ENCODE data around the gene IL7R.
A peak's percentile ranks its signal among the peaks of the same experiment; 100 is the strongest.
"Not testable (repeated sequence)": the region's sequence is repeated elsewhere in the genome, so short reads cannot be mapped to it uniquely, and the experiment has no call there.

Gene IL7R

GRCh38 chr5:35842856-35843255 is 13.8 kb upstream of the IL7R start:
- DNase-seq, result no peak

DNA sequence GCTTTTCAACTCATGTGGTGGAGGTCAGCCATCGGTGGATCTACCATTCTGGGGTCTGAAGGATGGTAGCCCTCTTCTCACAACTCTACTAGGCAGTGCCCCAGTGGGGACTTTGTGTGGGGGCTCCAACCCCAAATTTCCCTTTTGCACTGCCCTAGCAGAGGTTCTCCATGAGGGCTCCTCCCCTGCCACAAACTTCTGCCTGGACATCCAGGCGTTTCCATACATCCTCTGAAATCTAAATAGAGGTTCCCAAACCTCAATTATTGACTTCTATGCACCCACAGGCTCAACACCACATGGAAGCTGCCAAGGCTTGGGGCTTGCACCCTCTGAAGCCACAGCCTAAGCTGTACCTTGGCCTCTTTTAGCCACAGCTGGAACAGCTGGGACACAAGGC is 11.2 kb upstream of the IL7R start:
- not testable (repeated sequence) for DNase-seq

DNA sequence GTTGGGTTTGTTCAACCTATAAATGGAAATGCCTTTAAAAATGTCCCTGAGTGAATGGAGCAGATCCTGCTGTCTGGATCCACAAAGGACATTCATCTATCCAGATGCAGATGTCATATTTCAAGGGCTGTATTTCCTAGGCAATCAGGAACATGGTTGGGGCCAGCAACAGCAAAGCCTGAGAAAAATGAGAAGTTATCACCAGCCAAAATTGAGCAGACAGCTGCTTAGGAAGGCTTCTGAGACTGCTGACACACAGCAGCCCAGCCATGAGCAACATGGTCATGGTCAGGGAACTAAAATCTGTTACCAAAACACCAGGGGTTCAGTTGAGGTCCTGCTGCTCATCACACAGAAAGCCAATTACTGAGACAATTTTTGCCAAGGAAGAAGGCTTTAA is 9.2 kb upstream of the IL7R start:
- DNase-seq, result no peak

GRCh38 chr5:35847961-35848360 is 8.7 kb upstream of the IL7R start:
- no peak for DNase-seq

GRCh38 chr5:35849860-35850259 is 6.8 kb upstream of the IL7R start:
- DNase-seq, result no peak

DNA sequence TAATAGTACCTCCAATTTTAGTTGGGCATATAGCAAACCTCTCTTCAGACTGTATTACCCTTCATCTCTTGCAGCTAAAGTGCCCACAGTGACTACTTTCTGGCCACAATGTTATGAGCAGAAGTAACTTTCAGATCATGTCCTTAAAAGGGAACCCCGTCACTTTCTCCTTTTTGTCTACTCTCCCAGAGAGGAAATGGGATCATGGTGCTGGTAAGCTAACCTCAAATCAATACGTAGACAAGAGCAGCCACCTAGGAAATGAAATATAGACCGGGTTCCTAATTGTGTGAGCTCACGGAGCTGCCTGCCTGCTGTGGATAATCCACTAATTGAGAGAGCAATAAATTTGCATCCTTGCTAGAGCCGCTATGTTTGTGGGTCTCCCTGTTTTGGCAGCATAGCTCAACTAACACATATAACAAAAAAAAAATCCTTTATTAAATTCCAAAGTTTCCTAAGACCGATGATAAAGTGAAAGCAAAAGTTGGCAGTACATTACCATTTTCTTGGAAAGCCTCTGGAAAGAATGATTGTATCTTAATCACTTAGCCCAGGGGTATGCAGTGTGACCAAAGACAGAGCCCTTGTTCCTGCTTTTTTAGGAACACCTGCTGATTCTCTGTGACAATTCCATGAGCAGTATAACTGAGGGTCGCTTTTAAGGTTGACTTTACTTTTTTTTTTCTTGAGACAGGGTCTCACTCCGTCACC is 5.6 kb upstream of the IL7R start:
- no peak for DNase-seq

GRCh38 chr5:35852084-35852734 is 4.5 kb upstream of the IL7R start:
- DNase-seq, result peak; percentile 66

GRCh38 chr5:35852773-35853172 is 3.9 kb upstream of the IL7R start:
- no peak for DNase-seq

DNA sequence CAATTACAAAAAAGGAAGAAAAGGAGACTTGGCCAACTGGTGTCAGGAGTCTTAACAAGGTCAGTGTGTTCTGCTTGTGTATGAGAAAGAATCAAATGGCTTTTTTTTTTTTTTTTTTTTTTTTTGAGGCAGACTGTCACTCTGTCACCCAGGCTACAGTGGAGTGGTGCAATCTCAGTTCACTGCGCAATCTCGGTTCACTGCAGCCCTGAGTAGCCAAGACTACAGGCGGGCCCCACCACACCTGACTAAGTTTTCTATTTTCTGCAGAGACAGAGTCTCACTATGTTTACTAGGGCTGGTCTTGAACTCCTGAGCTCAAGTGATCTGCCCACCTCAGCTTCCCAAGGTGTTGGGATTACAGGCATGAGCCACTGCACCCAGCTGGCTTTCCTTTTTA is 3.1 kb upstream of the IL7R start:
- no peak for DNase-seq

DNA sequence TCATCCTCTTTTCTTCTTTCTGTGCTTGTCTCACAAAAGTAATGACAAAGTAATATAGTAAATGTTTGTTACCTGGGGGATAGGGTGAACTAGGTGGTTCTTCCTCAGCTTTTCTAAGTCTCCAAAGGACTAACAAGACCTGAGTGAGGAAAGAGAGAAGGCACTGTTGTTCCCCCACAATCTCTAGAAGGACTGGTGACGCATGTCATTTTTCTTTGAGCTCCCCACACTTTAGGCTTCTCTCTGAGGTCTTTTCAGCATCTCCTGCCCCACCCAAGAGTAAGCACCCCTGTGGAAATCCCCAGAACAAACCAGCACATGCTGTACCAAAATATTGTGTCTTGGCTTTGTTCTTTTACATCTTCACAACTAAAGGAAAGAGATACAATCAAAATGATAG is 2.4 kb upstream of the IL7R start:
- DNase-seq, result no peak

DNA sequence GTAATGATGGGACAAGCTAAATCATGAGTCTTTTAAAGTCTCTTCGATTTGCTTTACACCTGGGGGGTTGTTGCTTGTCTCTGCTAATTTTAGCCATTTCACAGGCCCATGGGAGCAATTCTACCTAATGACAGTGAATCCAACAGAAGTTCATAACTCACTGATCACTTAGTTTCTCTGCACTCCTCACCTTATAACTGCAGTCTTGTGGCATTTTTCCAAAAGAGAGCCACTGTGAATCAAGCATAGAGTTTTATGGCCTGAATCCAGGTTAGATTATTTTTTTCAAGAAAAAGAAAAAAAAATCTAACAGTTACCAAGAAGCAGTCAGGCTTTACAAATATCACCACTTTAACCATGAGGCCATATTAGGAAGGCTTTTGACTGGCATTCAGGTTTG is 1.5 kb upstream of the IL7R start:
- no peak for DNase-seq

DNA sequence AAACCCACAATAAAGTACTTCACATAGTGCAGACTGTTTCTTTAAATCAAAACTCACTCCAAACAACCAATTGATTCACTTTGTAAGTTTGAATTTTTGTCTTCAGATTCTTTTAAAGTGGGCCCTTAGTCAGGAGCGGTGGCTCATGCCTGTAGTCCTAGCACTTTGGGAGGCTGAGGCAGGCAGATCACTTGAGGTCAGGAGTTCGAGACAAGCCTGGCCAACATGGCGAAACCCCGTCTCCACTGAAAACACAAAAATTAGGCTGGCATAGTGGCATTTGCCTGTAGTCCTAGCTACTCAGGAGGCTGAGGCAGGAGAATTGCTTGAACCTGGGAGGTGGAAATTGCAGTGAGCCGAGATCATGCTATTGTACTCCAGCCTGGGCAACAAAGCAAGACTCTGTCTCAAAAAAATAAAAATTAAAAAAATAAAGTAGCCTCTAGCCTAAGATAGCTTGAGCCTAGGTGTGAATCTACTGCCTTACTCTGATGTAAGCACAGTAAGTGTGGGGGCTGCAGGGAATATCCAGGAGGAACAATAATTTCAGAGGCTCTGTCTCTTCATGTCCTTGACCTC is 416 bp upstream of the IL7R start:
- not testable (repeated sequence) for DNase-seq

GRCh38 chr5:35857606-35858205 is 1.0 kb downstream of the IL7R start:
- DNase-seq, result no peak

- DNase-seq, result no peak
Measured at GRCh38 chr5:35859101-35859661, 2.5 kb downstream of the IL7R start.

DNA sequence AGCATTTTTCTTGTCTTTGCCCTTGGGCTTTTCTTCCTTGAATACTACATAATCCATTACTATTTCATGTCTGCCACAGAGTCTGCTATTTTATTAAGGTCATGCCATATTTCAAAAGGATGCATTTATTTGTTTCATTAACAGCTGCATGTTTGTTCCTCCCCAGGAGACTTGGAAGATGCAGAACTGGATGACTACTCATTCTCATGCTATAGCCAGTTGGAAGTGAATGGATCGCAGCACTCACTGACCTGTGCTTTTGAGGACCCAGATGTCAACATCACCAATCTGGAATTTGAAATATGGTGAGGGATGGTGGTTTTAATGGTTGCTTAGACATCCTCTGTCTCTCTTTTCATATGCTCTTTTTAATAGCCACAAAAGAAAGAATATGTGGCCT is 4.0 kb downstream of the IL7R start:
- DNase-seq, result no peak

DNA sequence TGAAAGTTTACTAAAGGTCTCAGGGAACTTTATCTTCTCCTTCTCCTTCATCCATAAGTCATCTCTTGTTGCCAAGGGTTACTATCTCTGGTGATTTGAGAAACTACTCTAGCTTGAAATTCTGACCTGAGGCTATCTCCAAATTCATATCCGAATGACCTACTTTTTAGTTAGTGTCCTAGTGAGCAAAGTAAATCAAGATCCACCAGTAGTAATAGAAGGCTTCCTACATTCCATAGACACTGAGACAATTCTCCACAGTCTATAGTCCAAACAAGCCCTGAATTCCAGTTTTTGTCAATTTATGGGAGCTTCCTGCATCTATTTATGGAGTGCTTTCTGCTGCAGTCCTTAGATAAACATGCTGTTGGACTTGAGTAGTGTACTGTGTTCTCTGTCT is 5.0 kb downstream of the IL7R start:
- no peak for DNase-seq

DNA sequence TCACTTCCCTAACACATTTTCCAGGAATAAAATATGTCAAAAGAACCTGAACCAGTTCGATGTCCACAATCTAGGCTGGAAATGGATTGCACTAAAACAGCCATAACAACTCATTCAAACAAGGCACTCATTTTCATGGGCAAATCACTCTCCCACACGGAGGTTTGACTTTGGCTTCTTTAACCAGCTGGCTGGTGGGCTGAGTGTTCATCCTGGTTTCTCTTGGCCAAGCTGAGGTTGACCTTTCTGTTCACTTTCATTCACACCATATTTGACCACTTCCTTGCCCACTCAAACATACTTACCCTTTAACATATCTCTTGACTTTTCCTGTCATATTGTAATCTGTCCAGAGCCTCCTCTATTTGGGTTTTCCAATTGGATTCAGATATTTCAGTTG is 5.4 kb downstream of the IL7R start:
- DNase-seq, result no peak

- DNase-seq, result no peak
Measured at GRCh38 chr5:35863159-35863558, 6.5 kb downstream of the IL7R start.

DNA sequence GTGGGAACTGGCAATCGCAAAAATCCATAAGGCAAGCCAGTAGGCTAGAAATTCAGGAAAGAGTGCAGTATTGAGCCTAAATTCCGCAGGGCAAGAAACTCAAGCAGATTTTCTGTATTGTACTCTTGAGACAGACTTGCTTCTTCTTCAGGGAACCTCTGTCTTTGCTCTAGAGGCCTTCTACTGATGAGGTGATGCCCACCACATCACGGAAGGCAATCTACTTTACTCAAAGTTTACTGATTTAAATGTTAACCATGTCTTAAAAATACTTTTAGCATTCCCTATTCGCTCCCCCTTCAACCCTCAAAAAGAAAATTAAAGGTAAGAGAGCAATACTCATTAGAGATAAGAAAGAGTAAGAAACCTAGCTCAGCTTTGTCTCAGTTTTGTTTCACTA is 11.3 kb downstream of the IL7R start:
- no peak for DNase-seq

DNA sequence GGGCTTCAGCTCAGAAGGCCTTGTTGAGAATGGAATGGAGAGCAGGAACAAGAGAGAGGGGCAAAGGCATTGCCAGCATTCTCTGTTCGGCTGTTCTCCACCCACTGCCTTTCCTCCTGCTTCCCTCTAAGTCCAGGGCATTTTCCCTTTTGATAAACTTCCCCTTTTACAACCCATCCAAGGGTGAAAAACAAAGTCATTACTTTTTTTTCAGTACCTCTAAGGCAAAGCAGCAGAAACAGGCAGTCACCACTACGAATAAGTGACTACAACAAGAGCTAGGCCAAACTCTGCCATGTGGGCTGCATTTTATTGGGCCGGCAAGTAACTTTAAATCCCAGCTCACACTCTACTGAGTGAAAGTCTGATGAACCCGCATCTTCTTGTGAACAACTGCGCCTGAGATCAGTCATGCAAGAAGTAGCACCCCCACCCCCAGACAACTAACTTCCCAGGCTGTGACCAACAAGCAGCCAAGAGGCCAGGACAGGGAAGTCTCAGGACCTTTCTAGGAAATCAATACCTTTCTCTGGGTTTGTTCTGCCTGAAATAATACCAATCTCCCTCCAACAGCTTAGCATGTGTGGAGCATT is 13.1 kb downstream of the IL7R start:
- DNase-seq, result no peak

- no peak for DNase-seq
Measured at GRCh38 chr5:35870605-35871004, 13.9 kb downstream of the IL7R start.

DNA sequence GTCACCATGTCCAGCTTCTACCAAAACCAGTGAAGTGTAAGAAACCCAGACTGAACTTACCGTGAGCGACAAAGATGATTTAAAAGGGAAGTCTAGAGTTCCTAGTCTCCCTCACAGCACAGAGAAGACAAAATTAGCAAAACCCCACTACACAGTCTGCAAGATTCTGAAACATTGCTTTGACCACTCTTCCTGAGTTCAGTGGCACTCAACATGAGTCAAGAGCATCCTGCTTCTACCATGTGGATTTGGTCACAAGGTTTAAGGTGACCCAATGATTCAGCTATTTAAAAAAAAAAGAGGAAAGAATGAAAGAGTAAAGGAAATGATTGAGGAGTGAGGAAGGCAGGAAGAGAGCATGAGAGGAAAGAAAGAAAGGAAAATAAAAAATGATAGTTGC is 19.8 kb downstream of the IL7R start:
- DNase-seq, result no peak

- peak; percentile 12 for DNase-seq
Measured at GRCh38 chr5:35876922-35877321, 20.2 kb downstream of the IL7R start.
